Lower lobe of right lung (tissue), 2 donors: ENCODE data around the gene ATP4B. TPM values are rescaled to one million over a fixed set of nuclear protein-coding genes. Genes with fewer than 3 reads are reported as not detected.

Source experiments
- ATAC-seq, 2 donors: fragments of 200-7000 bp; cut with Tn5 transposase; one replicate each; pipeline ENCODE4 v1.9.1; 2020 to 2022; ENCODE audit warnings: mild to moderate bottlenecking in 2 of 2, moderate library complexity in 2 of 2
- DNase-seq: peaks from one replicate; pipeline ENCODE4 v3.0.0-alpha.2; 2020
- H3K27ac ChIP-seq: fragments of 200-600 bp; one replicate; pipeline ENCODE4 v1.8.0; 2022
- H3K27me3 ChIP-seq: fragments of 200-600 bp; one replicate; pipeline ENCODE4 v1.8.0; 2022; ENCODE audit warnings: low read depth
- H3K36me3 ChIP-seq: fragments of 200-600 bp; one replicate; pipeline ENCODE4 v1.8.0; 2022; ENCODE audit warnings: mild to moderate bottlenecking
- H3K4me1 ChIP-seq: fragments of 200-600 bp; one replicate; pipeline ENCODE4 v1.8.0; 2022
- H3K4me3 ChIP-seq: fragments of 200-600 bp; one replicate; pipeline ENCODE4 v1.8.0; 2022; ENCODE audit warnings: mild to moderate bottlenecking
- H3K9me3 ChIP-seq: fragments of 200-600 bp; one replicate; pipeline ENCODE4 v1.8.0; 2022
- intact Hi-C: fragments of 100-400 bp; cut with DNase I; formaldehyde crosslinking; loops from one replicate; pipeline ENCODE4 v1.11.0; 2022
- total RNA-seq: library from RNA; stranded (reverse); fragmentation: NEBNext Ultra II Directional; extraction: Animal tissue kit (Norgen Biotek cat#: 25700); gene quantifications from one replicate; pipeline ENCODE4 v1.2.1, GENCODE V29; 2021
- TF ChIP-seq, protein P1 (sequence below): fragments of 200-600 bp; IDR thresholded peaks from one replicate; pipeline ENCODE4 v1.8.0; 2022; ENCODE audit warnings: antibody characterized with exemption, mild to moderate bottlenecking
- donor health status: DM: no; HTN: yes; CAD: no; lungs with severe emphysema.

ATP4B gene
- total RNA-seq, 1 donor from 2014 or later, result not detected

DNA sequence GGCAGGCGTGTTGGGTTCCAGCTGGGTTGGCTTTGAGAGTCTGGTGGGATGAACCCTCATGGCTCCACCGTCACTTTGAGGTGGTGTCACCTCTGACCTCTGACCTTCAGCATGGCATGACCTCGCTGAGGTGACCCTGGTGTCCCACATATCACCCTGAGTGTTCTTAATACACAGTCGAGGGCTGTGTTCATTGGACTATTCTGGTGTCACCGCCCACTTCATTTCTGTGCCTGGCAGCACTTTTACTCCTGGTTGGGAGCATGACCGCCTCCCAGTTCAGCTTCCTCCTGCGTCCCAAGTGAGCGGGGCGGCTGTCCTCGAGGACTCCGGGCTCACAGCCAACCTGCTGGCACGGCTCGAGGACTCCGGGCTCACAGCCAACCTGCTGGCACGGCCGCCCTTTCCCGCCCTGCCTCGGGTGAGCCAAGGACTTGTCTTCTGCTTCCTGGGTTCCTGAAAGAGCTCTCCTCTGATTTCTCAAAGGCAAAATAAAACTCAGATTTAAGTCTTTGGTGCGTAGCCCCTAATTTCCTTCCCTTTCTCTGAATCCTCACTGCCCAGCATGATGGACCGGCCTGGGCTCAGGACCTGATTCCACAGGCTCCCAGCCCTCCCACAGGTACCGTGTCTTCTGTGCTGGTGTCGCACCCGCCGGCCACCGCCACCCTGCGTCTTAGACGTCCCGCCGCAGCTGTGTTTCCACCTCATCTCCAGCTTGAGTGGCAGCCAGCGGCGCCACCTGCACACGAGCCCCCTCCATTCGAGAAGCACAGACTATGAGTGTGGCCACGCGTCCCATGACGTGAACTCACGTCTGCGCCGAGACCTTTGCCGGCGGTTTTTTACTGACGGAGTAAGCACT is 10.4 kb downstream of the ATP4B start:
- peak; percentile 95 for DNase-seq
- intact Hi-C loops, result no loop called here
- peak; percentile 89 to 91 for ATAC-seq
- Histone ChIP-seq H3K36me3 (no peaks in the 10 kb centered on the region), H3K27ac (peak overlapping the region; percentile 84), H3K4me3 (peak overlapping the region; percentile 36), H3K9me3 (no peaks in the 10 kb centered on the region), H3K4me1 (peaks cover 21% of the 10 kb centered on the region), H3K27me3 (no peaks in the 10 kb centered on the region)
- TF ChIP-seq, protein P1, sequence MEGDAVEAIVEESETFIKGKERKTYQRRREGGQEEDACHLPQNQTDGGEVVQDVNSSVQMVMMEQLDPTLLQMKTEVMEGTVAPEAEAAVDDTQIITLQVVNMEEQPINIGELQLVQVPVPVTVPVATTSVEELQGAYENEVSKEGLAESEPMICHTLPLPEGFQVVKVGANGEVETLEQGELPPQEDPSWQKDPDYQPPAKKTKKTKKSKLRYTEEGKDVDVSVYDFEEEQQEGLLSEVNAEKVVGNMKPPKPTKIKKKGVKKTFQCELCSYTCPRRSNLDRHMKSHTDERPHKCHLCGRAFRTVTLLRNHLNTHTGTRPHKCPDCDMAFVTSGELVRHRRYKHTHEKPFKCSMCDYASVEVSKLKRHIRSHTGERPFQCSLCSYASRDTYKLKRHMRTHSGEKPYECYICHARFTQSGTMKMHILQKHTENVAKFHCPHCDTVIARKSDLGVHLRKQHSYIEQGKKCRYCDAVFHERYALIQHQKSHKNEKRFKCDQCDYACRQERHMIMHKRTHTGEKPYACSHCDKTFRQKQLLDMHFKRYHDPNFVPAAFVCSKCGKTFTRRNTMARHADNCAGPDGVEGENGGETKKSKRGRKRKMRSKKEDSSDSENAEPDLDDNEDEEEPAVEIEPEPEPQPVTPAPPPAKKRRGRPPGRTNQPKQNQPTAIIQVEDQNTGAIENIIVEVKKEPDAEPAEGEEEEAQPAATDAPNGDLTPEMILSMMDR, result no peak

DNA sequence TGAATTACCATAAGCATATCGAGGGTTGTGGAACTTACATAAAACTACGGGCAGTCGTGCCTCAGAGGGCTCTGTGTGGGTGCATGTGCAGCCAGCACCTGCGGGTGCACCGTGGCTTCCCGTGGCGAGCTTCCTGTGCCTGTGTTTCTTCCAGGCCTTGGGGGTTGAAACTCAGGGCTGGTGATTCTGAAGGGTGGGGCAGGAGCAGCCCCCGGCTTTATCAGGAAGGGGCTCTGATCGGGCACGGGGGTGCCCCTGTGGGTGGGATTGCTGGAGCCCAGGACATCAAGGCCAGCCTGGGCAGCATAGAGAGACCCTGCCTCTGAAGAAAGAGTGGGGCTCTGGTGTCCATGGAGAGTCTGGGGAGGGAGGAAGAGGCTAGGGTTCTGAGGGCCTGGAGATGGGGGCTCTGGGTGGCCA is 11.1 kb downstream of the ATP4B start:
- Histone ChIP-seq H3K27me3 (no peaks in the 10 kb centered on the region), H3K9me3 (no peaks in the 10 kb centered on the region), H3K36me3 (no peaks in the 10 kb centered on the region), H3K4me1 (peaks cover 21% of the 10 kb centered on the region), H3K27ac (no peak overlapping the region), H3K4me3 (no peak overlapping the region)
- intact Hi-C loops, result no loop called here
- TF ChIP-seq, protein P1, result no peak
- ATAC-seq (peak; percentile 2 to 5), DNase-seq (peak; percentile 38)

DNA sequence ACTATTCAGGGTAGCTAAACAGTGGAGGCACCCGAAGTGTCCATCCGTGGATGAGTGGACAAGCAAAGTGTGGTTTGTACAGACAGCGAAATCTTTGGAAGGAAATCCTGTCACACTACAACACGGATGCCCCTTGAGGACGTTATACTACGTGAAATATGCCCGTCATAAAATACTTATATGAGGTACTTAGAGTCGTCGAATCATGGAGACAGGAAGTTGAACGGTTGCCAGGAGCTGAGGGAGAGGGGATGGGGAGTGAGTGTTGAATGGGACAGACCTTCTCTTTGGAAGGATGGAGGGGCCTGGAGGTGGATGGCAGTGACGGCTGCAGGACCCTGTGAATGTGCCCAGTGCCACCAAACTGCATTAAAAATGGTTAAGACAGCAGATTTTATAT is 11.6 kb downstream of the ATP4B start:
- Histone ChIP-seq H3K27me3 (no peaks in the 10 kb centered on the region), H3K9me3 (no peaks in the 10 kb centered on the region), H3K4me1 (peaks cover 21% of the 10 kb centered on the region), H3K4me3 (no peak overlapping the region), H3K36me3 (peaks cover 4% of the 10 kb centered on the region), H3K27ac (no peak overlapping the region)
- intact Hi-C loops, result no loop called here
- DNase-seq (no peak), ATAC-seq (no peak)
- TF ChIP-seq, protein P1, result no peak

DNA sequence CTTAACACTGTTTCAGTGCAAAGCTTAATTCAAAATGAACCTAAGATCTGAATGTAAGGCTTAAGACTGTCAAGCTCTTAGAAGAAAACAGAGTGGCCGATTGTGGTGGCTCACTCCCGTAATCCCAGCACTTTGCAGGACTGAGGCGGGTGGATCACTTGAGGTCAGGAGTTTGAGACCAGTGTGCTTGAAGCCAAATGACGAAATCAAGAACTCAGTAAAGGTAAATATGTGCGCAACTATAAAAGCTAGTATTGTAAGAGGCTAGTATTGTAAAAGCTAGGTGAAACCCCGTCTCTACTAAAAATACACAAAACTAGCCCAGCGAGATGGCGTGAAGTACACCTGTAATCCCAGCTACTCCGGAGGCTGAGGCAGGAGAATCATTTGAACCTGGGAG is 12.7 kb downstream of the ATP4B start:
- H3K36me3 ChIP-seq, result peaks cover 14% of the 10 kb centered on the region
- H3K4me1 ChIP-seq, result peaks cover 21% of the 10 kb centered on the region
- TF ChIP-seq, protein P1, result no peak
- H3K9me3 ChIP-seq, result no peaks in the 10 kb centered on the region
- H3K27ac ChIP-seq, result no peak overlapping the region
- DNase-seq (peak; percentile 41), ATAC-seq (peak; percentile 20 to 40)
- no peaks in the 10 kb centered on the region for H3K27me3 ChIP-seq
- intact Hi-C loops, result no loop called here
- no peak overlapping the region for H3K4me3 ChIP-seq

DNA sequence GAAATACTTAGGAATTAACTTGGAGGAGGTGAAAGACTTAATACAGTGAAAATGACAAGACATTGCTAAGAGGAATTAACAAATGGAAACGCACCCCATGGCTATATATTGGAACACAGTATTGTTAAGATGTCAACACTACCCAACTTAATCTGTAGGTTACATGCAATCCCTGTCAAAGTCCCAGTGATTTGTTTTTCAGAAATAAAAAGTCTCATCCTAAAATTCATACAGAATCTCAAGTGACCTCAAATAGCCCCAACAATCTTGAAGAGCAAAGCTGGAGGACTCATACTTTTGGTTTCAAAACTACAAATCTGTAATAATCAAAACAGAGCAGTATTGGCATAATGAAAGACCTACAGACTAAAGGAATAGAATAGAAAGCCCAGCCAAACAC is 13.2 kb downstream of the ATP4B start:
- H3K9me3 ChIP-seq, result no peaks in the 10 kb centered on the region
- peaks cover 21% of the 10 kb centered on the region for H3K4me1 ChIP-seq
- peaks cover 17% of the 10 kb centered on the region for H3K36me3 ChIP-seq
- H3K4me3 ChIP-seq, result no peak overlapping the region
- ATAC-seq (no peak), DNase-seq (no peak)
- H3K27ac ChIP-seq, result no peak overlapping the region
- TF ChIP-seq, protein P1, result no peak
- intact Hi-C loops, result no loop called here
- H3K27me3 ChIP-seq, result no peaks in the 10 kb centered on the region
